COLO668 (cell line): ENCODE measurements around the gene NBPF11.
"Not testable (repeated sequence)": the region's sequence is repeated elsewhere in the genome, so short reads cannot be mapped to it uniquely, and the experiment has no call there.

Experiments used
- DNase-seq: peaks from one replicate; lab custom pipeline; 2025; ENCODE audit not compliant: unreplicated experiment; lab: John Stamatoyannopoulos, UW

Gene NBPF11

GRCh38 chr1:148151371-148151819 lies 686 bp downstream of the NBPF11 start:
- DNase-seq: peak; percentile 51

- not testable (repeated sequence) for DNase-seq
Measured at GRCh38 chr1:148150945-148151344, 1.1 kb downstream of the NBPF11 start.

GRCh38 chr1:148150014-148150413 lies 2.1 kb downstream of the NBPF11 start:
- DNase-seq: not testable (repeated sequence)

DNA sequence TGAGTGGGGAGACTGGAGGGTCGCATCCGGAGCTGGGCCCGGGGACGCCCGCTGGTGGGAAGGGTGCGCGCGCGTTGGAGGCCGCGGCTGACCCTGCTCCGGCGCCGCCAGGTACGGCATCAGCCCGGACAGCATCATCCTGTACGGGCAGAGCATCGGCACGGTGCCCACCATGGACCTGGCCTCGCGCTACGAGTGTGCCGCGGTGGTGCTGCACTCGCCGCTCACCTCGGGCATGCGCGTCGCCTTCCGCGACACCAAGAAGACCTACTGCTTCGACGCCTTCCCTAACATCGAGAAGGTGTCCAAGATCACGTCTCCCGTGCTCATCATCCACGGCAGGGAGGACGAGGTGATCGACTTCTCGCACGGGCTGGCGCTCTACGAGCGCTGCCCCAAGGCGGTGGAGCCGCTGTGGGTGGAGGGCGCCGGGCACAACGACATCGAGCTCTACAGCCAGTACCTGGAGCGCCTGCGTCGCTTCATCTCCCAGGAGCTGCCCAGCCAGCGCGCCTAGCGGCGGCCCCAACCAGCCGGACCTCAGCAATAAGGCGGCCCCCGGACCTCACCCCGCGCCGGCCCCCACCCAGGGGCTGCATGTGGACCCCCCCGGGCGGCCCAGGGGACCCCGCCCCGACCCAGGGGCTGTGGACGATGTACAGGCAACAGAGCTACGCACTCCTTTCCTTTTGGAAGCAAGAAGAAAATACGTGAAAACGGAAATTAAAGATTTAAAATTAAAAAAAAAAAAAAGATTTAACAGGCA lies 2.8 kb downstream of the NBPF11 start:
- DNase-seq: not testable (repeated sequence)

DNA sequence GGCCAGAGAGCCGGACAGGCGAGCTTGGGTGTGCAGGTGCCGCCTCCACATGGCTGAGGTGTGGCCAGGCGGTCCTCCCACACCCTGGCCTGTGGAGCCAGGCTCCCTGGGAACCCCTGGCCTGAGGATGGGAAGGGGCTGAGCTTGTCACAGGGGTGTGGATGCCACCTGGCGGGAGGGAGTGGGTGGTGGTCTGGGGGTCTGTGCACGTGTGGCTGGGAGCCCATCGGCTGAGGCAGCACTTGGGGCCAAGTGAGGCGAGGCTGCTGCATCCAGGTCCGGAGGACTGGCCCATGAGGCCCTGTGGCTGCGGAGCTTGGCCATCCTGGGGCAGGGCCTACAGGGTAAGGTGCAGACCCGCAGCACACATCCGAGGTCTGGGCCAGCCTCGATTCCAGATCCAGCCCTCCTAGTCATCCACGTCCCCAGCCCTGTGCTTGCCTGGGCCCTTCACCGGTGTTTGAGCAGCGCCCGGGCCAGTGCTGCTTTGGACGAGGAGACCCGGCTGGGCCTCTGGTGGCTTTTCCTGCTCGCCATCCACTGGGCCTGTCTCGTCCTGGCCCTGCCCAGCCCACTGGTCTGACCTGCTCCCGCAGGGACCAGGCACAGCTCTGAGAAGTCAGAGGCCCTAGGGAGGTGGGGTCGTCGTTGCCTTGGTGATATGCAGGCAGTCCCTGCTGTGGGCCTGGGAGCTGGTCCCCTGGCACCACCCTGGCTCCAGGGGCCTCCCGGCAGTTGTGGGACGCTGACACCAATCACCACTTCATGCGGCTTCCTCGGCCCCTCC lies 4.8 kb downstream of the NBPF11 start:
- DNase-seq: not testable (repeated sequence)

DNA sequence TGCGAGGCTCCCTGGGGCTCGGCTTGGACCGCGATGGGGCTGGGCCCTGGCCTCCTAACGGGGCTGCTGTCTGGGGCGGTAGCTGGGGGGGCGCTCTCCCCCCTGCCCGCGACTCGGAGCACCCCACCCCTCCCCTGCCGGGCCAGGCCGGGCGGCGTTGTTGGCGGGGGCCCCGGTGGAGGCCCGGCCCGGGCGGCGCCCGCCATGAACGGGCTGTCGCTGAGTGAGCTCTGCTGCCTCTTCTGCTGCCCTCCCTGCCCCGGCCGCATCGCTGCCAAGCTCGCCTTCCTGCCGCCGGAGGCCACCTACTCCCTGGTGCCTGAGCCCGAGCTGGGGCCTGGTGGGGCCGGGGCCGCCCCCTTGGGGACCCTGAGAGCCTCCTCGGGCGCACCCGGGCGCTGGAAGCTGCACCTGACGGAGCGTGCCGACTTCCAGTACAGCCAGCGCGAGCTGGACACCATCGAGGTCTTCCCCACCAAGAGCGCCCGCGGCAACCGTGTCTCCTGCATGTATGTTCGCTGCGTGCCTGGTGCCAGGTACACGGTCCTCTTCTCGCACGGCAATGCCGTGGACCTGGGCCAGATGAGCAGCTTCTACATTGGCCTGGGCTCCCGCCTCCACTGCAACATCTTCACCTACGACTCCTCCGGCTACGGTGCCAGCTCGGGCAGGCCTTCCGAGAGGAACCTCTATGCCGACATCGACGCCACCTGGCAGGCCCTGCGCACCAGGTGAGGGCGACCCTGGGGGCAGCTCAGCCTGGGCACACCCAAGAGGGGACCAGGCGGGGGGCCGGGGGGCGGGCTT lies 5.7 kb downstream of the NBPF11 start:
- DNase-seq: not testable (repeated sequence)

DNA sequence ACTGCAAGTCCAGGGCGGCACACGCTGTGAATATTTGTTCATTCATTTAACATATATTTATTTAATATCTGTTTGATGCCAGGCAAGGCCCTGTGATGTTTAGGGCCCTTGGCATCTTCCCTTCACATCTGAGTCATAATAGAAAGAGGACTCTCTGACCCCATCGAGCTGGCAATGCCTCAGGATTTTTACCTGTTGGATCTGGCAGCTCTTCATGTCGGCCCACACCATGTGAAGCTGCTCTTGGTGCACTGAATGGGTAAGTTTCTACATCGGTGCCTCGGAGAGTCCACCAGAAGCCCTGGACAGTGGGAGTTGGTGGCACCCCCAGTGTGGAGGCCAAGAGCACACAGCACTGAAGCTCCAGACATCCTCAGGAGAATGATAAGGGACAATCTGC lies 8.9 kb downstream of the NBPF11 start:
- not testable (repeated sequence) for DNase-seq

DNA sequence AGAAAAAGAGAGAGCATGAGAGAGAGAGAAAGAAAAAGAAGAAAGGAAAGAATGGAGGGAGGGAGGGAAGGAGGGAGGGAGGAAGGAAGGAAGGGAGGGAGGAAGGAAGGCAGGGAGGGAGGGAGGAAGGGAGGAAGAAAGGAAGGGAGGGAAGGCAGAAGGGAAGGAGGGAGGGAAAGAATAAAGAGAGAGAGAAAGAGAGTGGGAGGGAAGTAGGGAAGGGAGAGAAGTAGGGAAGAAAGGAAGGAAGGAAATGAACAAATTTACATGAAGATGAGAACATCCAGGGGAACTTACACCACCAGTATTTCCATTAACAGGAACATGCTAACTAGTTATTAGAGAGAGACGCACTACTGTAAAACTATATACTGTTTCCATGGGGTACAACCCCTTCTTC lies 10.1 kb downstream of the NBPF11 start:
- DNase-seq: not testable (repeated sequence)

DNA sequence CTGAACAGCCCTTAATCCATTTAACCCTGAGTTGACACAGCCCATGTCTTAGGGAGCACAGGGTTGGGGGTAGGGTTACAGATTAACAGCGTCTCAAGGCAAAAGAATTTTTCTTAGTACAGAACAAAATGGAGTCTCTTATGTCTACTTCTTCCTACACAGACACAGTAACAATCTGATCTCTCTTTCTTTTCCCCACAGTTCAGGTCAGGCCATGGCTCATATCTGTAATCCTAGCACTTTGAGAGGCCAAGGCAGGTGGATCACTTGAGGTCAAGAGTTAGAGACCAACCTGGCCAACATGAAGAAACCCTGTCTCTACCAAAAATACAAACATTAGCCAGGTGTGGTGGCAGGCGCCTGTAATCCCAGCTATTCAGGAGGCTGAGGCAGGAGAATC lies 13.5 kb downstream of the NBPF11 start:
- not testable (repeated sequence) for DNase-seq

GRCh38 chr1:148122341-148122740 lies 29.7 kb downstream of the NBPF11 start:
- not testable (repeated sequence) for DNase-seq

DNA sequence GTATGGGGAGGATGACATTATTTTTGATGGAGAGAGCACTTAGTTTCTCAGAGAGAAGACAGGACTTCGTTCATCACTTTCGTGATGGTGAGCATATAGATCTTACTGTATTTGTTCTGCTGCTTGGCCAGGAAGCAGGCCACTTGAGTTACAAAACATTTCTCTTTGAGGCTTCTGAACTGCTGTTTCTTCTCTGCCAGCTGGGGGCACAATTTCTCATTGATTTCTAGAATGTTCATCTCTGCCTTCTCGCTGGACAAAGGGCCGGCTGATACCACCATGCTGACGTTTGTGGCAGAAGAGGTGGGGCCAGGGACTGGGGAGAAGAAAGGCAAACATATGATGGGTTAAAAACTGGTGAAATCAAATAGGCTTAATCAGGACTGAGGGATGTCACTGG lies 31.7 kb downstream of the NBPF11 start:
- DNase-seq: not testable (repeated sequence)

DNA sequence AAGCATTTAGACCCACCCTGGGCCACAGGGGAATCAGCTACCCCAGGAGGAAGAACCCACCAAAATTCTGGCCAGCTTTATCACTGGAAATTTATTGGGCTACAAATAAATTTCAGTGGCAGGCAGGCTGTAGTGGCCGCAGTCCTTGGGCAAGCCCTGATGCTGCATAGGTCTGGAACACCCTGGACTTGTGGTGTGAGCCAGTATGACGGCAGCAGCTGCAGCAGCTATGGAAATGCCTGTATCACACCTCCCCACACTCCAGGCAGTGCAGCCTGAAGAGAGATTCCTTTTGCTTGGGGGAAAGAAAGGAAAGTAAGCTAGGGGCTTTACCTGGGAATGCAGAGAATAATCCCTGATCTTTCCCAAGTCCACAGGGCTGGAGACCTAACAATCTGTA lies 56.3 kb downstream of the NBPF11 start:
- not testable (repeated sequence) for DNase-seq

DNA sequence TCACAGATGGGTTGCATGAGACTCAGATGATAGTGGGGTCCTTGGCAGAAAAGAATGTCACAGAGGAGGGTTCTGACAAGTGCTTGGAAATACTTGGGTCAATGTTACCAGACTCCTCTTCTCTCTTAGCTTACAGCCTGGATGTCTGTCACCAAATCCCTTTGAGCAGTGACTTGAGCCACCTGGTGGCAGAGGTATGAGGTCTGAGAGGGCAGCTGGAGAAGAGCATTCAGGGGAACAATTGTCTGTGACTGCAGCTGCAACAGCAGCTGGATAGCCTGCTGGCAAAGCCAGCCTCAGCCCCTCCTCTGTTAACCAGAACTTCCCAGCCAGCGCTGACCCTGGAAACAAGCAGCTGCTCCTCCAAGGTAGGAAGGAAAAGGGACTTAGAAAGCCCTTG lies 65.9 kb downstream of the NBPF11 start:
- peak; percentile 48 for DNase-seq

DNA sequence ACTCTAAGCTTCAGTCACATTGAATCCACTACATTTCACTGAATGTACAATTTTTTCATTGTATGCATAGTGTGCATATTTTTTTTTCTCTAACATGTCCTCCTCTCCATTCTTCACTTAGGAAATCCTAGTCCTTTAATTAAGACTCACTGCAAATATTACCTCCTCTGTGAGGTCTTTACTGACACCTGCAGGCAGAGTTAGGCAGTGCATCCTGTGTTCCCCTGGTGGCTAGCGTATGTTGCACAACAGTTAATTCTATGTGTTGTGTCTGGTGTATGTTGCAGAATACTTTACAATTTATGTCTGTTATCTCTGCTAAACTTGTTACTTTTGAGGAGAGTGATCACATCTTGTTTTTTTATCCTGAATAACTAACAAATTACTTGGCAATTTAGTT lies 70.9 kb downstream of the NBPF11 start:
- DNase-seq: not testable (repeated sequence)

DNA sequence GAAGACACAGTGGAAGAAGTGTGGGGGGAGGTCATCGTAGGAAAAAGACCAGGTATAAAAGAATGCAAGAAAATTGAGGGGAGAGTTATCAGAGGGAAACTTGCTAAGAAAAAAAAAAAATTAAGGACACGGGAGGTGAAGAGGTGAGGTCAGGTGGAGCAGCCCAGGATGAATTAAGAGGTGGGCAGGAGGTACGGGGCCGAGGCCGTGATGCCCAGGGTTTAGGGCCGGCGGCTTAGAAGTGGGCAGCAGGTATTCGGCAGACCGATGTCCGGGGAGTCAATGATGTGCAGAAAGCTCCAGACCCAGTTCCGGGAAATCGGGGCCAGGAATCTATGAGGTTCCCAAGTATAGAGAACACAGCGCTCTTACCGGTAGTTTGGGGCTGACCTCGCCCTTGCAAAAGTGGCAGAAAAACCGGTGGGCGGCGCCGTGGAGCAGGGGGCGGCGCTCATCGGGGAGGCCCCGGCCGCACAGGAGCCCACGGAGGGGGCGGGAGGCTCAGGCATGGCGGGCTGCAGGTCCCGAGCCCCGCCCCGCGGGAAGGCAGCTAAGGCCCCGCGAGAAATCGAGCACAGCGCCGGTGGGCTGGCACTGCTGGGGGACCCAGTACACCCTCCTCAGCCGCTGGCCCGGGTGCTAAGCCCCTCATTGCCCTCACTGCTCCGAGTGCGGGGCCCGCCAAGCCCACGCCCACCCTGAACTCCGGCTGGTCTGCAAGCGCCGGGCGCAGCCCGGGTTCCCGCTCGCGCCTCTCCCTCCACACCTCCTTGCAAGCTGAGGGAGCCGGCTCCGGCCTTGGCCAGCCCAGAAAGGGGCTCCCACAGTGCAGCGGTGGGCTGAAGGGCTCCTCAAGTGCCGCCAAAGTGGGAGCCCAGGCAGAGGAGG lies 73.2 kb downstream of the NBPF11 start:
- DNase-seq: not testable (repeated sequence)

DNA sequence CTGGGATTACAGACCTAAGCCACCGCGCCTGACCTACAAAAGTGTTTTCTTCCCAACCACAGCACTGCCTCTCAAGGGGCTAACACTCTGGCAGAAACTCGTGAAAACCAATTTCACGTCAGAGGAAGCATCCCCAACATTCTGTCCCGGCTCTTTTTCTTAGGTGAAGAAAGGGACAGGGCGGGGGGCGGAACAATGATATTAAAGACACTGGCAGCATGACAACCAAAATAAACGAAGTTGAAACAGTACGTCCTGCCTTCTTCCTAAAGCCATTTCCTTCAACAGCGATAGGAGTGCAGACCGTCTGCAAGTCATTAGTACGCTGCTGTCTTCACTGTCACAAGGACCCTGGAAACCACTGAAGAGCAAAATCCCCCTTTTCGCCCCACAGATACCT lies 74.0 kb downstream of the NBPF11 start:
- not testable (repeated sequence) for DNase-seq

DNA sequence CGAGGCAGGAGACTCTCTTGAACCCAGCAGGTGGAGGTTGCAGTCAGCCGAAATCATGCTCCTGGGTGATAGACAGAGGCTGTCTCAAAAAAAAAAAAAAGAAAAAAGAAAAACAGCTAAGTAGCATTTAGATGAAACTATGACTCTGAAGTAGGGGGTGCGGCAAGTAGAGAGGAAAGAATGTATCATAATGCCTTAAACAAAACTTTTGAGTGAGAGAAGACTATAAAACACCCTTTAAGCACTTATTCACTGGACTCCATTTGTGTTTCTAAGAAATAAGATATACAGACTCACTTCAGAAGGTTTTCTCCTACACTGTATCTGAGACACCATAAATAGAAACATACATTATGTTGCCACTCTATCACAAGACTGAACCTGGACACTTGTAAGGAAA lies 74.6 kb downstream of the NBPF11 start:
- DNase-seq: not testable (repeated sequence)

DNA sequence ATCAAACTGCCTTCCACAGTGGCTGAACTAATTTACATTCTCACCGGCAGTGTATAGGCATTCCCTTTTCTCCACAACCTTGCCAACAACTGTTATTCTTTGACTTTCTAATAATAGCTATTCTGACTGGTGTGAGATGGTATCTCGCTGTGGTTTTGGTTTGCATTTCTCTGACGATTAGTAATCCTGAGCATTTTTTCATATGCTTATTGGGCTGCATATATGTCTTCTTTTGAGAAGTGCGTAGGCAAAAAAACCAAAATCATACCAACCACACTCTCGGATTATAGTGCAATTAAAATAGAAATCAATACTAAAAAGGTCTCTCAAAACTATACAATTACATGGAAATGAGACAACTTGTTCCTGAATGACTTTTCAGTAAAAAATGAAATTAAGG lies 78.7 kb downstream of the NBPF11 start:
- DNase-seq: not testable (repeated sequence)

GRCh38 chr1:148068606-148069005 lies 83.5 kb downstream of the NBPF11 start:
- DNase-seq: not testable (repeated sequence)

GRCh38 chr1:148068201-148068600 lies 83.9 kb downstream of the NBPF11 start:
- not testable (repeated sequence) for DNase-seq
